Measurements from ENCODE around the gene PCSK6. TPM values are rescaled to one million over a fixed set of nuclear protein-coding genes. Genes with fewer than 3 reads are reported as not detected.

PCSK6 gene
- total RNA-seq, 3 donors from 2014 or later (not counting 1 experiment from before 2014, with no cell fraction given): 1.5 to 2.4 (median 2.4) TPM

- no peak overlapping the region for H3K27ac Mint-ChIP-seq
- H3K36me3 ChIP-seq (ENCODE audit: control insufficient read depth, insufficient read depth, low read length): no peaks in the 10 kb centered on the region
- no peaks in the 10 kb centered on the region for H3K27me3 ChIP-seq (ENCODE audit: control insufficient read depth, insufficient read depth, low read length)
- H3K4me3 Mint-ChIP-seq: no peak overlapping the region
- WGBS (ENCODE audit: insufficient coverage): 80% methylated on average over 7 of the region's 7 CpGs
- no peaks in the 10 kb centered on the region for H3K9me3 Mint-ChIP-seq
- peaks cover 10 to 36% of the 10 kb centered on the region in 2 donors for H3K27me3 Mint-ChIP-seq (ENCODE audit: low read depth in 2 of 2)
- H3K9me3 ChIP-seq (ENCODE audit: control insufficient read depth, insufficient read depth, low read length): no peaks in the 10 kb centered on the region
- no peak for ATAC-seq
- no peak for TF ChIP-seq CTCF (IDR thresholded peaks at IDR 0.05)
- intact Hi-C loops (cut with micrococcal nuclease): no loop called here
- H3K27ac ChIP-seq (ENCODE audit: low read length): no peak overlapping the region
- H3K4me3 ChIP-seq (ENCODE audit: low read length): no peak overlapping the region
- H3K4me1 Mint-ChIP-seq: no peaks in the 10 kb centered on the region
- no peak for DNase-seq
- no peaks in the 10 kb centered on the region for H3K36me3 Mint-ChIP-seq
- H3K4me1 ChIP-seq (ENCODE audit: control insufficient read depth, insufficient read depth, low read length): no peaks in the 10 kb centered on the region
Observed at GRCh38 chr15:101440846-101441590, 48.5 kb downstream of the PCSK6 start.

GRCh38 chr15:101439920-101440319 is 49.6 kb downstream of the PCSK6 start:
- no peaks in the 10 kb centered on the region for H3K27me3 ChIP-seq (ENCODE audit: control insufficient read depth, insufficient read depth, low read length)
- H3K27ac ChIP-seq (ENCODE audit: low read length): no peak overlapping the region
- H3K4me3 ChIP-seq (ENCODE audit: low read length): no peak overlapping the region
- Mint-ChIP-seq H3K9me3 (no peaks in the 10 kb centered on the region), H3K4me1 (no peaks in the 10 kb centered on the region), H3K36me3 (no peaks in the 10 kb centered on the region), H3K27ac (no peak overlapping the region), H3K4me3 (no peak overlapping the region), H3K27me3 (ENCODE audit: low read depth in 2 of 2) (peaks cover 10 to 36% of the 10 kb centered on the region in 2 donors)
- TF ChIP-seq CTCF (IDR thresholded peaks at IDR 0.05): no peak
- no peak for ATAC-seq
- no peak for DNase-seq
- no peaks in the 10 kb centered on the region for H3K4me1 ChIP-seq (ENCODE audit: control insufficient read depth, insufficient read depth, low read length)
- 92% methylated on average over 7 of the region's 7 CpGs for WGBS (ENCODE audit: insufficient coverage)
- H3K9me3 ChIP-seq (ENCODE audit: control insufficient read depth, insufficient read depth, low read length): no peaks in the 10 kb centered on the region
- H3K36me3 ChIP-seq (ENCODE audit: control insufficient read depth, insufficient read depth, low read length): no peaks in the 10 kb centered on the region
- intact Hi-C loops (cut with micrococcal nuclease): no loop called here

GRCh38 chr15:101439285-101439919 is 50.1 kb downstream of the PCSK6 start:
- no peaks in the 10 kb centered on the region for H3K36me3 ChIP-seq (ENCODE audit: control insufficient read depth, insufficient read depth, low read length)
- TF ChIP-seq CTCF (IDR thresholded peaks at IDR 0.05): no peak
- peaks cover 10 to 36% of the 10 kb centered on the region in 2 donors for H3K27me3 Mint-ChIP-seq (ENCODE audit: low read depth in 2 of 2)
- no peaks in the 10 kb centered on the region for H3K27me3 ChIP-seq (ENCODE audit: control insufficient read depth, insufficient read depth, low read length)
- no peaks in the 10 kb centered on the region for H3K4me1 Mint-ChIP-seq
- H3K9me3 Mint-ChIP-seq: no peaks in the 10 kb centered on the region
- no peak overlapping the region for H3K4me3 ChIP-seq (ENCODE audit: low read length)
- intact Hi-C loops (cut with micrococcal nuclease): no loop called here
- DNase-seq (no peak), ATAC-seq (no peak)
- no peaks in the 10 kb centered on the region for H3K9me3 ChIP-seq (ENCODE audit: control insufficient read depth, insufficient read depth, low read length)
- H3K36me3 Mint-ChIP-seq: no peaks in the 10 kb centered on the region
- H3K27ac ChIP-seq (ENCODE audit: low read length): no peak overlapping the region
- H3K4me1 ChIP-seq (ENCODE audit: control insufficient read depth, insufficient read depth, low read length): no peaks in the 10 kb centered on the region
- no peak overlapping the region for H3K27ac Mint-ChIP-seq
- 90% methylated on average over 8 of the region's 8 CpGs for WGBS (ENCODE audit: insufficient coverage)
- H3K4me3 Mint-ChIP-seq: no peak overlapping the region
